Stimulated activated naive CD4-positive, alpha-beta T cell (primary cell): ENCODE results near the gene FOXD4L4.
"Not testable (repeated sequence)": the region's sequence is repeated elsewhere in the genome, so short reads cannot be mapped to it uniquely, and the experiment has no call there.

Source experiments
- DNase-seq, 6 experiments: peaks; one replicate each; lab custom pipeline; 2025; lab: John Stamatoyannopoulos, UW

Gene FOXD4L4

GRCh38 chr9:65737096-65737564 lies at the start of gene FOXD4L4:
FOXD4L4 (plus strand) TSS chr9:65737146; CDS start chr9:65737146, 0 bp downstream.
- not testable (repeated sequence) for DNase-seq

- DNase-seq, result not testable (repeated sequence)
These were observed 33.4 kb upstream of the FOXD4L4 start for GRCh38 chr9:65703550-65703949.

GRCh38 chr9:65714445-65714844 lies 22.5 kb upstream of the FOXD4L4 start:
- not testable (repeated sequence) for DNase-seq

GRCh38 chr9:65738133-65738532 lies 1.2 kb downstream of the FOXD4L4 start:
- not testable (repeated sequence) for DNase-seq
